CD4-positive, alpha-beta T cell treated with Interleukin-17A for 4 hours (primary cell): ENCODE measurements around the gene GBP7.
A peak's percentile ranks its signal among the peaks of the same experiment; 100 is the strongest.
"Not testable (repeated sequence)": the region's sequence is repeated elsewhere in the genome, so short reads cannot be mapped to it uniquely, and the experiment has no call there.

Experiments
- DNase-seq: peaks from one replicate; pipeline ENCODE4 v3.0.0-alpha.2; 2020; ENCODE audit warnings: mixed read lengths

Gene GBP7

GRCh38 chr1:89175601-89176256 is at the start of gene GBP7:
TSS of gene GBP7 (minus strand) at chr1:89176003. CDS start at chr1:89171935, 4,068 bp downstream.
- DNase-seq, result no peak

GRCh38 chr1:89221341-89221740 is 45.5 kb upstream of the GBP7 start:
- DNase-seq, result no peak

- not testable (repeated sequence) for DNase-seq
These were observed 44.0 kb upstream of the GBP7 start for GRCh38 chr1:89219851-89220250.

GRCh38 chr1:89218941-89219340 is 43.1 kb upstream of the GBP7 start:
- not testable (repeated sequence) for DNase-seq

- no peak for DNase-seq
These were observed 37.5 kb upstream of the GBP7 start for GRCh38 chr1:89213347-89213746.

GRCh38 chr1:89211035-89211634 is 35.3 kb upstream of the GBP7 start:
- DNase-seq, result no peak

- DNase-seq, result no peak
These were observed 30.6 kb upstream of the GBP7 start for GRCh38 chr1:89206373-89206772.

- DNase-seq, result no peak
These were observed 27.4 kb upstream of the GBP7 start for GRCh38 chr1:89203166-89203565.

GRCh38 chr1:89201106-89201794 is 25.4 kb upstream of the GBP7 start:
- no peak for DNase-seq

- no peak for DNase-seq
These were observed 24.9 kb upstream of the GBP7 start for GRCh38 chr1:89200663-89201062.

- DNase-seq, result no peak
These were observed 23.8 kb upstream of the GBP7 start for GRCh38 chr1:89199525-89200031.

- DNase-seq, result peak; percentile 70
These were observed 22.8 kb upstream of the GBP7 start, which contains the start of gene GBP4 for GRCh38 chr1:89198491-89199072. TSS of gene GBP4 (minus strand) at chr1:89198942. CDS start at chr1:89198834, 108 bp downstream.

GRCh38 chr1:89198081-89198480 is 22.3 kb upstream of the GBP7 start:
- no peak for DNase-seq

GRCh38 chr1:89195476-89195875 is 19.7 kb upstream of the GBP7 start:
- DNase-seq, result no peak

GRCh38 chr1:89191314-89191713 is 15.5 kb upstream of the GBP7 start:
- no peak for DNase-seq

- no peak for DNase-seq
These were observed 14.2 kb upstream of the GBP7 start for GRCh38 chr1:89190017-89190416.

GRCh38 chr1:89179343-89179742 is 3.5 kb upstream of the GBP7 start:
- DNase-seq, result no peak

GRCh38 chr1:89176971-89177370 is 1.2 kb upstream of the GBP7 start:
- no peak for DNase-seq

GRCh38 chr1:89174491-89174890 is 1.3 kb downstream of the GBP7 start:
- DNase-seq, result no peak

GRCh38 chr1:89172468-89173143 is 3.2 kb downstream of the GBP7 start:
- no peak for DNase-seq

- DNase-seq, result no peak
These were observed 4.8 kb downstream of the GBP7 start for GRCh38 chr1:89171067-89171438.

- no peak for DNase-seq
These were observed 5.4 kb downstream of the GBP7 start for GRCh38 chr1:89170170-89171066.
